MCF 10A (cell line): ENCODE data around the gene INPP5E. TPM values are rescaled to one million over a fixed set of nuclear protein-coding genes. Genes with fewer than 3 reads are reported as not detected.

Experiments used
- BruUV-seq: library from RNA; stranded (reverse); fragments of 400-500 nt; replicated peaks from 2 replicates; lab custom pipeline; 2021; lab: Mats Ljungman, UMichigan
- CTCF ChIA-PET: fragments of 300-600 bp; sonication (Branson Sonifier 250); formaldehyde crosslinking; extraction: SDS; loops from one replicate; lab custom pipeline; 2021; ENCODE audit warnings: antibody characterized with exemption, inconsistent platforms; lab: Yijun Ruan, JAX
- POLR2A ChIA-PET: fragments of 300-600, 350-650 bp; sonication (Branson Sonifier 250); formaldehyde crosslinking; extraction: SDS; loops from one replicate; lab custom pipeline; 2020; ENCODE audit warnings: antibody characterized with exemption, inconsistent platforms; lab: Yijun Ruan, JAX
- DNase-seq: peaks from one replicate; pipeline ENCODE4 v3.0.0-alpha.2; 2018; ENCODE audit not compliant: unreplicated experiment
- H3K27ac Mint-ChIP-seq: one replicate; pipeline ENCODE4 v1.8.0; 2022; ENCODE audit warnings: mild to moderate bottlenecking, low read depth, mixed read lengths; ENCODE audit not compliant: unreplicated experiment
- H3K27me3 Mint-ChIP-seq: one replicate; pipeline ENCODE4 v1.8.0; 2022; ENCODE audit warnings: mixed read lengths; ENCODE audit not compliant: insufficient read depth, unreplicated experiment
- H3K36me3 Mint-ChIP-seq: one replicate; pipeline ENCODE4 v1.8.0; 2022; ENCODE audit warnings: mild to moderate bottlenecking, moderate library complexity, mixed read lengths; ENCODE audit not compliant: insufficient read depth, unreplicated experiment
- H3K4me1 Mint-ChIP-seq: one replicate; pipeline ENCODE4 v1.8.0; 2022; ENCODE audit warnings: mixed read lengths; ENCODE audit not compliant: insufficient read depth, unreplicated experiment
- H3K4me3 Mint-ChIP-seq: one replicate; pipeline ENCODE4 v1.8.0; 2022; ENCODE audit warnings: mild to moderate bottlenecking, moderate library complexity, mixed read lengths; ENCODE audit not compliant: unreplicated experiment
- H3K9me3 Mint-ChIP-seq: one replicate; pipeline ENCODE4 v1.8.0; 2022; ENCODE audit warnings: mixed read lengths; ENCODE audit not compliant: unreplicated experiment
- CTCF ChIP-seq: fragments of 200-600 bp; IDR thresholded peaks from one replicate; pipeline ENCODE4 v1.8.0; 2022; ENCODE audit warnings: antibody characterized with exemption, mild to moderate bottlenecking; ENCODE audit not compliant: unreplicated experiment
- intact Hi-C: fragments of 100-400 bp; cut with micrococcal nuclease; formaldehyde crosslinking; loops from 2 replicates; pipeline ENCODE4 v1.14.1; 2022
- total RNA-seq: library from RNA; stranded (reverse); gene quantifications from 2 replicates; pipeline ENCODE4 v1.2.3, GENCODE V29; 2022

The INPP5E gene
- total RNA-seq, 1 experiment from 2014 or later = 16.3 TPM

GRCh38 chr9:136484153-136485048 lies 44.8 kb upstream of the INPP5E start:
- BruUV-seq = no TSS peak
- Mint-ChIP-seq H3K27ac (no peak overlapping the region), H3K9me3 (no peaks in the 10 kb centered on the region), H3K4me1 (peaks cover 10% of the 10 kb centered on the region), H3K36me3 (peaks cover 27% of the 10 kb centered on the region), H3K27me3 (no peaks in the 10 kb centered on the region), H3K4me3 (peak overlapping the region; percentile 98)
- no peak for TF ChIP-seq CTCF
- ChIA-PET CTCF (interaction anchor here (0.7 to 9.1 kb wide), 23 partner anchors 12 to 620 kb away, joined by 3 to 280 read pairs (median 4); no protein-coding TSS in a partner anchor), POLR2A (interaction anchor here (0.7 to 7.7 kb wide), 17 partner anchors 14 to 704 kb away, joined by 3 to 84 read pairs (median 4); partner anchors contain the start of genes ANAPC2, DNLZ, NOTCH1 and SSNA1)
- peak; percentile 72 for DNase-seq
- intact Hi-C loops = loop anchor here (1.0 to 5.0 kb wide), 2 partner anchors 63 to 160 kb away; partner anchors contain the start of gene NOTCH1

GRCh38 chr9:136483589-136484152 lies 44.0 kb upstream of the INPP5E start:
- H3K9me3 Mint-ChIP-seq = no peaks in the 10 kb centered on the region
- H3K27ac Mint-ChIP-seq = peak overlapping the region; percentile 100
- intact Hi-C loops = no loop called here
- H3K4me1 Mint-ChIP-seq = peaks cover 10% of the 10 kb centered on the region
- peaks cover 34% of the 10 kb centered on the region for H3K36me3 Mint-ChIP-seq
- ChIA-PET CTCF (interaction anchor here (0.6 to 9.1 kb wide), 9 partner anchors 13 to 246 kb away, joined by 3 to 280 read pairs (median 4); no protein-coding TSS in a partner anchor), POLR2A (interaction anchor here (0.7 to 7.7 kb wide), 12 partner anchors 13 to 705 kb away, joined by 3 to 84 read pairs (median 4); partner anchors contain the start of genes ANAPC2, DNLZ, NOTCH1 and SSNA1)
- DNase-seq = peak; percentile 85
- TF ChIP-seq CTCF = no peak
- H3K4me3 Mint-ChIP-seq = peak overlapping the region; percentile 98
- TSS peak; percentile 53 for BruUV-seq
- H3K27me3 Mint-ChIP-seq = no peaks in the 10 kb centered on the region

- intact Hi-C loops = no loop called here
- CTCF ChIA-PET = interaction anchor here (0.6 to 9.1 kb wide), 3 partner anchors 143 to 246 kb away, joined by 3 to 280 read pairs (median 4); no protein-coding TSS in a partner anchor
- no peak for TF ChIP-seq CTCF
- peak within 1 kb of the TSS; percentile 98 for H3K4me3 Mint-ChIP-seq
- peak; percentile 98 for DNase-seq
- H3K36me3 Mint-ChIP-seq = peaks cover 41% of the 10 kb centered on the region
- POLR2A ChIA-PET = interaction anchor here (0.7 to 7.7 kb wide), 9 partner anchors 12 to 706 kb away, joined by 3 to 84 read pairs (median 4); partner anchors contain the start of genes ANAPC2, DNLZ, NOTCH1 and SSNA1
- peak within 1 kb of the TSS; percentile 100 for H3K27ac Mint-ChIP-seq
- no peaks in the 10 kb centered on the region for H3K27me3 Mint-ChIP-seq
- peaks cover 10% of the 10 kb centered on the region for H3K4me1 Mint-ChIP-seq
- H3K9me3 Mint-ChIP-seq = no peaks in the 10 kb centered on the region
- no TSS peak for BruUV-seq
Measured at GRCh38 chr9:136482793-136483588, 43.3 kb upstream of the INPP5E start, which contains the start of gene SEC16A. SEC16A (minus strand) TSS chr9:136483040; CDS start chr9:136477615, 5,425 bp downstream.
